Endodermal cell (in vitro differentiated cells): ENCODE results near the gene MRPL18. TPM values are rescaled to one million over a fixed set of nuclear protein-coding genes. Genes with fewer than 3 reads are reported as not detected.
"Not testable (repeated sequence)": the region's sequence is repeated elsewhere in the genome, so short reads cannot be mapped to it uniquely, and the experiment has no call there.

Experiments
- DNase-seq: peaks from one replicate; pipeline ENCODE4 v3.0.0-alpha.2; 2017
- H3K27ac ChIP-seq: 2 replicates; pipeline ENCODE4 v1.5.1; 2013; ENCODE audit warnings: mild to moderate bottlenecking, low read depth, low read length, moderate library complexity
- H3K27me3 ChIP-seq: 2 replicates; pipeline ENCODE4 v1.6.1; 2013; ENCODE audit warnings: mild to moderate bottlenecking, low read length, moderate library complexity; ENCODE audit not compliant: insufficient read depth, control insufficient read depth, poor library complexity, severe bottlenecking
- H3K36me3 ChIP-seq: 2 replicates; pipeline ENCODE4 v1.7.0; 2013; ENCODE audit warnings: mild to moderate bottlenecking, low read length, moderate library complexity; ENCODE audit not compliant: control insufficient read depth, insufficient read depth
- H3K4me1 ChIP-seq: one replicate; pipeline ENCODE4 v1.7.0; 2013; ENCODE audit warnings: low read length; ENCODE audit not compliant: control insufficient read depth, insufficient read depth
- H3K4me3 ChIP-seq: 2 replicates; pipeline ENCODE4 v1.5.1; 2013; ENCODE audit warnings: mild to moderate bottlenecking, low read length, moderate library complexity
- H3K9ac ChIP-seq: 2 replicates; pipeline ENCODE4 v1.6.1; 2013; ENCODE audit warnings: mild to moderate bottlenecking, low read length, moderate library complexity; ENCODE audit not compliant: poor library complexity, severe bottlenecking; ENCODE audit errors: extremely low read depth
- H3K9me3 ChIP-seq: 2 replicates; pipeline ENCODE4 v1.6.1; 2013; ENCODE audit warnings: mild to moderate bottlenecking, low read length, moderate library complexity; ENCODE audit not compliant: control insufficient read depth
- H3K27ac Mint-ChIP-seq: 2 replicates; pipeline ENCODE4 v1.8.0; 2020; ENCODE audit warnings: mixed read lengths
- H3K27me3 Mint-ChIP-seq: 2 replicates; pipeline ENCODE4 v1.8.0; 2021; ENCODE audit warnings: mild to moderate bottlenecking, mixed read lengths; ENCODE audit not compliant: insufficient read depth
- H3K36me3 Mint-ChIP-seq: 2 replicates; pipeline ENCODE4 v1.8.0; 2020; ENCODE audit warnings: low read depth, mixed read lengths
- H3K4me1 Mint-ChIP-seq: 2 replicates; pipeline ENCODE4 v1.8.0; 2020; ENCODE audit warnings: mixed read lengths
- H3K4me3 Mint-ChIP-seq: 2 replicates; pipeline ENCODE4 v1.8.0; 2020; ENCODE audit warnings: mild to moderate bottlenecking, moderate library complexity, mixed read lengths
- H3K9me3 Mint-ChIP-seq: 2 replicates; pipeline ENCODE4 v1.8.0; 2020; ENCODE audit warnings: mild to moderate bottlenecking, mixed read lengths
- CTCF ChIP-seq: fragments of 200-600 bp; sonication (generic); conservative IDR thresholded peaks from 2 replicates; pipeline ENCODE4 v1.5.0; 2021; ENCODE audit warnings: antibody characterized with exemption, mild to moderate bottlenecking
- WGBS, 2 experiments: methylation state at CpG; one replicate each; pipeline versions ENCODE4 v1.1.5 to v1.1.7; 2013; ENCODE audit warnings: missing lambda C conversion rate in 2 of 2, mixed read lengths in 1 of 2; ENCODE audit not compliant: insufficient coverage in 1 of 2, insufficient read length in 1 of 2; 5-methylcytosine and 5-hydroxymethylcytosine counted together
- total RNA-seq, 2 donors: library from RNA; stranded (reverse); fragmentation: NEBNext Ultra II Directional in 1 of 2; extraction: Animal tissue kit (Norgen Biotek cat#: 25700) in 1 of 2; gene quantifications; 2 replicates in 1 of 2; 3 replicates in 1 of 2; pipeline ENCODE4 v1.2.1, GENCODE V29; 2021

MRPL18 gene
- total RNA-seq, 2 donors from 2014 or later, result 46.7 to 56.9 TPM

GRCh38 chr6:159789377-159790148 lies 704 bp upstream of the MRPL18 start, which contains the start of gene TCP1:
TSS of gene TCP1 (minus strand) at chr6:159789602. CDS start at chr6:159789468, 134 bp downstream.
- no peaks in the 10 kb centered on the region for H3K27me3 Mint-ChIP-seq
- DNase-seq, result peak; percentile 100
- H3K27me3 ChIP-seq, result no peaks in the 10 kb centered on the region
- peaks cover 32% of the 10 kb centered on the region for H3K4me1 Mint-ChIP-seq
- no peak for TF ChIP-seq CTCF
- H3K36me3 Mint-ChIP-seq, result peaks cover 67% of the 10 kb centered on the region
- peaks cover 3% of the 10 kb centered on the region for H3K4me1 ChIP-seq
- 0 to 1% methylated on average over 29 to 64 of the region's 64 CpGs for WGBS, 2 experiments
- peak within 1 kb of the TSS; percentile 89 for H3K9ac ChIP-seq
- peak within 1 kb of the TSS; percentile 91 for H3K27ac ChIP-seq
- H3K4me3 ChIP-seq, result peak within 1 kb of the TSS; percentile 96
- H3K9me3 ChIP-seq, result no peaks in the 10 kb centered on the region
- H3K36me3 ChIP-seq, result peaks cover 63% of the 10 kb centered on the region
- peak within 1 kb of the TSS; percentile 97 for H3K4me3 Mint-ChIP-seq
- no peaks in the 10 kb centered on the region for H3K9me3 Mint-ChIP-seq
- H3K27ac Mint-ChIP-seq, result peak within 1 kb of the TSS; percentile 99

- Histone ChIP-seq H3K27ac (no peak overlapping the region), H3K4me1 (peaks cover 3% of the 10 kb centered on the region), H3K9ac (peak overlapping the region; percentile 76), H3K4me3 (peak overlapping the region; percentile 96), H3K36me3 (peaks cover 52% of the 10 kb centered on the region), H3K27me3 (no peaks in the 10 kb centered on the region), H3K9me3 (no peaks in the 10 kb centered on the region)
- H3K36me3 Mint-ChIP-seq, result peaks cover 58% of the 10 kb centered on the region
- H3K27ac Mint-ChIP-seq, result peak overlapping the region; percentile 99
- H3K4me3 Mint-ChIP-seq, result peak overlapping the region; percentile 97
- no peak for TF ChIP-seq CTCF
- no peaks in the 10 kb centered on the region for H3K9me3 Mint-ChIP-seq
- DNase-seq, result peak; percentile 65
- no peaks in the 10 kb centered on the region for H3K27me3 Mint-ChIP-seq
- WGBS, 2 experiments, result 20 to 28% methylated on average over 11 to 18 of the region's 18 CpGs
- H3K4me1 Mint-ChIP-seq, result peaks cover 38% of the 10 kb centered on the region
Measured at GRCh38 chr6:159790956-159791598, 810 bp downstream of the MRPL18 start.

- peaks cover 59% of the 10 kb centered on the region for H3K36me3 ChIP-seq
- H3K9me3 Mint-ChIP-seq, H3K27me3 Mint-ChIP-seq, H3K4me3 ChIP-seq, H3K9me3 ChIP-seq, DNase-seq, H3K27ac ChIP-seq, H3K4me3 Mint-ChIP-seq, H3K9ac ChIP-seq, H3K4me1 ChIP-seq, H3K27me3 ChIP-seq: not testable (repeated sequence)
- Mint-ChIP-seq H3K36me3 (peaks cover 65% of the 10 kb centered on the region), H3K4me1 (peaks cover 26% of the 10 kb centered on the region), H3K27ac (peak overlapping the region; percentile 87)
- 88 to 92% methylated on average over 4 to 8 of the region's 8 CpGs for WGBS, 2 experiments
Measured at GRCh38 chr6:159794976-159795375, 4.7 kb downstream of the MRPL18 start.
